Measurements from ENCODE around the gene AADACL4. TPM values are rescaled to one million over a fixed set of nuclear protein-coding genes. Genes with fewer than 3 reads are reported as not detected.

Gene AADACL4
- total and polyA plus RNA-seq, 2 donors (not counting 1 experiment from before 2014, with no cell fraction given) = not detected

DNA sequence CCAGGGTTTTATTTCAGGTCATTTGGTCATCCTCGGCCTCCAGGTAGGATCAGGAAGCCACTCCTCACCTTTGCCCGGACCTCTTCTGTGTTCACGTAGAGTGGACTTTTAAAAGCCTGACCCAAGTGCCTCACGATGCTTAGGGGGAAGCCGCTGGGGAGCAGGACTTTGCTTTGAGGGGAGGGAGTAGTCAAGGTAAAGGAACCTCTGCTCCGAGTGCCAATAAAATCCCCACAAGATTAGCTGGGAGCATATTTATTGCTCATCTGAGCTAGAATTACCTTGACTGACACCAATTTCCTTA is 25.3 kb upstream of the AADACL4 start:
- Mint-ChIP-seq H3K4me3 (peak overlapping the region; percentile 86), H3K27me3 (peaks cover 61% of the 10 kb centered on the region), H3K27ac (no peak overlapping the region), H3K4me1 (peaks cover 42% of the 10 kb centered on the region), H3K9me3 (ENCODE audit: insufficient read depth) (no peaks in the 10 kb centered on the region)
- H3K4me3 ChIP-seq (ENCODE audit: control extremely low read depth in 1 of 5, extremely low read depth in 1 of 5, insufficient read depth in 1 of 5, low read depth in 2 of 5, low read length in 4 of 5) = peak overlapping the region; percentile 8 to 71 (median 57)
- no peak for TF ChIP-seq EZH2 (IDR thresholded peaks at IDR 0.05; ENCODE audit: borderline replicate concordance, insufficient read depth, low read depth, low read length, poor library complexity, severe bottlenecking)
- TF ChIP-seq, protein P1, sequence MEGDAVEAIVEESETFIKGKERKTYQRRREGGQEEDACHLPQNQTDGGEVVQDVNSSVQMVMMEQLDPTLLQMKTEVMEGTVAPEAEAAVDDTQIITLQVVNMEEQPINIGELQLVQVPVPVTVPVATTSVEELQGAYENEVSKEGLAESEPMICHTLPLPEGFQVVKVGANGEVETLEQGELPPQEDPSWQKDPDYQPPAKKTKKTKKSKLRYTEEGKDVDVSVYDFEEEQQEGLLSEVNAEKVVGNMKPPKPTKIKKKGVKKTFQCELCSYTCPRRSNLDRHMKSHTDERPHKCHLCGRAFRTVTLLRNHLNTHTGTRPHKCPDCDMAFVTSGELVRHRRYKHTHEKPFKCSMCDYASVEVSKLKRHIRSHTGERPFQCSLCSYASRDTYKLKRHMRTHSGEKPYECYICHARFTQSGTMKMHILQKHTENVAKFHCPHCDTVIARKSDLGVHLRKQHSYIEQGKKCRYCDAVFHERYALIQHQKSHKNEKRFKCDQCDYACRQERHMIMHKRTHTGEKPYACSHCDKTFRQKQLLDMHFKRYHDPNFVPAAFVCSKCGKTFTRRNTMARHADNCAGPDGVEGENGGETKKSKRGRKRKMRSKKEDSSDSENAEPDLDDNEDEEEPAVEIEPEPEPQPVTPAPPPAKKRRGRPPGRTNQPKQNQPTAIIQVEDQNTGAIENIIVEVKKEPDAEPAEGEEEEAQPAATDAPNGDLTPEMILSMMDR (IDR thresholded peaks at IDR 0.05) = no peak
- no peaks in the 10 kb centered on the region for H3K79me2 ChIP-seq (ENCODE audit: control insufficient read depth, insufficient read depth, low read length)
- ATAC-seq (ENCODE audit: low read depth) = no peak
- POLR2A ChIA-PET = no interaction called here
- CTCF ChIA-PET = interaction anchor here (0.6 to 4.2 kb wide), 9 partner anchors 27 to 343 kb away, joined by 3 to 50 read pairs (median 4); no protein-coding TSS in a partner anchor
- intact Hi-C loops (cut with micrococcal nuclease) = no loop called here
- peaks cover 0 to 6% (median 0%) of the 10 kb centered on the region in 3 donors for H3K9me3 ChIP-seq (ENCODE audit: control extremely low read depth in 1 of 3, control insufficient read depth in 2 of 3, insufficient read depth in 1 of 3, low read length in 2 of 3)
- H3K9ac ChIP-seq (ENCODE audit: low read length) = peak overlapping the region; percentile 63
- H3K4me2 ChIP-seq (replicated peaks; ENCODE audit: low read depth, low read length, poor library complexity, severe bottlenecking) = peak overlapping the region; percentile 92
- no peaks in the 10 kb centered on the region for H4K20me1 ChIP-seq (ENCODE audit: control insufficient read depth, insufficient read depth, low read length, poor library complexity, severe bottlenecking)
- 6% methylated on average over 3 of the region's 6 CpGs for WGBS (ENCODE audit: insufficient coverage)
- peaks cover 29 to 46% of the 10 kb centered on the region in 2 donors for H3K4me1 ChIP-seq (ENCODE audit: control insufficient read depth in 2 of 2, insufficient read depth in 2 of 2, low read length in 2 of 2)
- H3K27me3 ChIP-seq (replicated peaks in 1 of 4; ENCODE audit: control extremely low read depth in 1 of 4, control insufficient read depth in 3 of 4, insufficient read depth in 4 of 4, low read length in 3 of 4) = peaks cover 0 to 54% (median 11%) of the 10 kb centered on the region in 4 experiments
- H3K27ac ChIP-seq (ENCODE audit: low read length in 2 of 2) = no peak overlapping the region
- no peak for DNase-seq
- H3K36me3 ChIP-seq (replicated peaks in 1 of 2; ENCODE audit: control extremely low read depth in 1 of 2, control insufficient read depth in 1 of 2, extremely low read depth in 1 of 2, insufficient read depth in 2 of 2, low read length in 1 of 2) = no peaks in the 10 kb centered on the region
- peak overlapping the region; percentile 75 for H2AFZ ChIP-seq (ENCODE audit: insufficient read depth, low read depth, low read length, poor library complexity, severe bottlenecking)

GRCh38 chr1:12618965-12619791 is 24.7 kb upstream of the AADACL4 start:
- H3K27me3 ChIP-seq (replicated peaks in 1 of 4; ENCODE audit: control extremely low read depth in 1 of 4, control insufficient read depth in 3 of 4, insufficient read depth in 4 of 4, low read length in 3 of 4) = peaks cover 0 to 53% (median 11%) of the 10 kb centered on the region in 4 experiments
- H3K36me3 ChIP-seq (replicated peaks in 1 of 2; ENCODE audit: control extremely low read depth in 1 of 2, control insufficient read depth in 1 of 2, extremely low read depth in 1 of 2, insufficient read depth in 2 of 2, low read length in 1 of 2) = no peaks in the 10 kb centered on the region
- no peak for ATAC-seq (ENCODE audit: low read depth)
- peaks cover 0 to 6% (median 0%) of the 10 kb centered on the region in 3 donors for H3K9me3 ChIP-seq (ENCODE audit: control extremely low read depth in 1 of 3, control insufficient read depth in 2 of 3, insufficient read depth in 1 of 3, low read length in 2 of 3)
- H4K20me1 ChIP-seq (ENCODE audit: control insufficient read depth, insufficient read depth, low read length, poor library complexity, severe bottlenecking) = no peaks in the 10 kb centered on the region
- H3K27ac Mint-ChIP-seq = no peak overlapping the region
- WGBS (ENCODE audit: insufficient coverage) = 2% methylated on average over 26 of the region's 30 CpGs
- peaks cover 61% of the 10 kb centered on the region for H3K27me3 Mint-ChIP-seq
- peak; percentile 40 for DNase-seq
- H3K4me2 ChIP-seq (replicated peaks; ENCODE audit: low read depth, low read length, poor library complexity, severe bottlenecking) = peak overlapping the region; percentile 92
- peak overlapping the region; percentile 86 for H3K4me3 Mint-ChIP-seq
- H3K27ac ChIP-seq (ENCODE audit: low read length in 2 of 2) = no peak overlapping the region
- peaks cover 29 to 46% of the 10 kb centered on the region in 2 donors for H3K4me1 ChIP-seq (ENCODE audit: control insufficient read depth in 2 of 2, insufficient read depth in 2 of 2, low read length in 2 of 2)
- ChIA-PET POLR2A (interaction anchor here (0.8 kb wide), 1 partner anchor 822 kb away, joined by 4 read pairs; no protein-coding TSS in a partner anchor), CTCF (interaction anchor here (0.6 to 4.2 kb wide), 17 partner anchors 8 to 350 kb away, joined by 3 to 50 read pairs (median 4); no protein-coding TSS in a partner anchor)
- H3K4me3 ChIP-seq (ENCODE audit: control extremely low read depth in 1 of 5, extremely low read depth in 1 of 5, insufficient read depth in 1 of 5, low read depth in 2 of 5, low read length in 4 of 5) = peak overlapping the region; percentile 4 to 71 (median 57)
- intact Hi-C loops (cut with micrococcal nuclease) = no loop called here
- H2AFZ ChIP-seq (ENCODE audit: insufficient read depth, low read depth, low read length, poor library complexity, severe bottlenecking) = peak overlapping the region; percentile 75
- TF ChIP-seq EZH2 (IDR thresholded peaks at IDR 0.05; ENCODE audit: borderline replicate concordance, insufficient read depth, low read depth, low read length, poor library complexity, severe bottlenecking) = no peak
- TF ChIP-seq, protein P1 (IDR thresholded peaks at IDR 0.05) = no peak
- H3K9ac ChIP-seq (ENCODE audit: low read length) = peak overlapping the region; percentile 63
- H3K9me3 Mint-ChIP-seq (ENCODE audit: insufficient read depth) = no peaks in the 10 kb centered on the region
- no peaks in the 10 kb centered on the region for H3K79me2 ChIP-seq (ENCODE audit: control insufficient read depth, insufficient read depth, low read length)
- H3K4me1 Mint-ChIP-seq = peaks cover 42% of the 10 kb centered on the region

Data from B cell (primary cell).